Upper lobe of left lung (tissue), 4 donors: ENCODE results near the gene XPNPEP1.

Experiments used
- CTCF ChIP-seq, 6 experiments: fragments of 450-650 bp in 4 of 6; fragments of 200-600 bp in 2 of 6; sonication (generic) in 2 of 6; IDR thresholded peaks; one replicate each; pipeline ENCODE4 v1.5.1; 2016 to 2019; ENCODE audit warnings: antibody characterized with exemption in 6 of 6
- POLR2AphosphoS5 ChIP-seq, 2 donors: sonication (generic); formaldehyde crosslinking; IDR thresholded peaks; one replicate each; pipeline ENCODE4 v1.5.1; 2017; ENCODE audit warnings: antibody characterized with exemption in 2 of 2

GRCh38 chr10:109945473-109946177 lies 22.3 kb upstream of the XPNPEP1 start:
- TF ChIP-seq CTCF (IDR thresholded peaks at IDR 0.05) (no peak), POLR2AphosphoS5 (IDR thresholded peaks at IDR 0.05) (no peak)
